Measurements from ENCODE around the gene DERA.

The DERA gene

GRCh38 chr12:15988983-15989755 is 78.0 kb downstream of the DERA start:
- no peak for TF ChIP-seq CTCF (IDR thresholded peaks at IDR 0.05)
- Histone ChIP-seq H3K4me1 (ENCODE audit: control insufficient read depth in 1 of 2, insufficient read depth in 1 of 2, low read depth in 1 of 2, low read length in 1 of 2) (no peaks in the 10 kb centered on the region), H3K9me3 (no peaks in the 10 kb centered on the region), H3K4me3 (ENCODE audit: low read depth in 1 of 2, low read length in 1 of 2) (no peak overlapping the region), H3K27ac (no peak overlapping the region), H3K36me3 (peaks cover 14% of the 10 kb centered on the region), H3K27me3 (no peaks in the 10 kb centered on the region)

GRCh38 chr12:15995801-15996200 is 84.7 kb downstream of the DERA start:
- Histone ChIP-seq H3K4me3 (ENCODE audit: low read depth in 1 of 2, low read length in 1 of 2) (no peak overlapping the region), H3K36me3 (no peaks in the 10 kb centered on the region), H3K4me1 (ENCODE audit: control insufficient read depth in 1 of 2, insufficient read depth in 1 of 2, low read depth in 1 of 2, low read length in 1 of 2) (no peaks in the 10 kb centered on the region), H3K27ac (no peak overlapping the region), H3K27me3 (no peaks in the 10 kb centered on the region), H3K9me3 (no peaks in the 10 kb centered on the region)
- no peak for TF ChIP-seq CTCF (IDR thresholded peaks at IDR 0.05)

GRCh38 chr12:15996254-15996653 is 85.1 kb downstream of the DERA start:
- no peak for TF ChIP-seq CTCF (IDR thresholded peaks at IDR 0.05)
- Histone ChIP-seq H3K4me1 (ENCODE audit: control insufficient read depth in 1 of 2, insufficient read depth in 1 of 2, low read depth in 1 of 2, low read length in 1 of 2) (no peaks in the 10 kb centered on the region), H3K9me3 (no peaks in the 10 kb centered on the region), H3K36me3 (no peaks in the 10 kb centered on the region), H3K27me3 (no peaks in the 10 kb centered on the region), H3K4me3 (ENCODE audit: low read depth in 1 of 2, low read length in 1 of 2) (no peak overlapping the region), H3K27ac (no peak overlapping the region)

- H3K4me1 ChIP-seq (ENCODE audit: control insufficient read depth in 1 of 2, insufficient read depth in 1 of 2, low read depth in 1 of 2, low read length in 1 of 2) = no peaks in the 10 kb centered on the region
- H3K27me3 ChIP-seq = no peaks in the 10 kb centered on the region
- H3K4me3 ChIP-seq (ENCODE audit: low read depth in 1 of 2, low read length in 1 of 2) = no peak overlapping the region
- no peak for TF ChIP-seq CTCF (IDR thresholded peaks at IDR 0.05)
- no peaks in the 10 kb centered on the region for H3K36me3 ChIP-seq
- no peaks in the 10 kb centered on the region for H3K9me3 ChIP-seq
- no peak overlapping the region for H3K27ac ChIP-seq
Observed at GRCh38 chr12:15996948-15997347, 85.8 kb downstream of the DERA start.

- no peaks in the 10 kb centered on the region for H3K4me1 ChIP-seq (ENCODE audit: control insufficient read depth in 1 of 2, insufficient read depth in 1 of 2, low read depth in 1 of 2, low read length in 1 of 2)
- no peaks in the 10 kb centered on the region for H3K27me3 ChIP-seq
- TF ChIP-seq CTCF (IDR thresholded peaks at IDR 0.05) = no peak
- H3K9me3 ChIP-seq = no peaks in the 10 kb centered on the region
- no peak overlapping the region for H3K4me3 ChIP-seq (ENCODE audit: low read depth in 1 of 2, low read length in 1 of 2)
- H3K27ac ChIP-seq = no peak overlapping the region
- no peaks in the 10 kb centered on the region for H3K36me3 ChIP-seq
Observed at GRCh38 chr12:15997910-15998309, 86.8 kb downstream of the DERA start.

All from neutrophil (primary cell).